ENCODE results near the gene SLFN11.

GRCh38 chr17:35338230-35338629, 35.2 kb downstream of the SLFN11 start:
- TF ChIP-seq CTCF (IDR thresholded peaks at IDR 0.05) = no peak
- TF ChIP-seq POLR2A (IDR thresholded peaks at IDR 0.05) = no peak
- TF ChIP-seq EP300 (IDR thresholded peaks at IDR 0.05) = no peak
